PC-9 (cell line): ENCODE measurements around the gene DLGAP1.

Experiments
- CTCF ChIP-seq: fragments of 200-600 bp; sonication (generic); conservative IDR thresholded peaks from 2 replicates; pipeline ENCODE4 v1.6.1; 2017; ENCODE audit warnings: mixed run types, antibody characterized with exemption, mild to moderate bottlenecking, moderate library complexity
- EZH2 ChIP-seq: fragments of 200-600 bp; sonication (generic); IDR thresholded peaks from 2 replicates; pipeline ENCODE4 v1.8.0; 2017; ENCODE audit warnings: antibody characterized with exemption, low read depth

DNA sequence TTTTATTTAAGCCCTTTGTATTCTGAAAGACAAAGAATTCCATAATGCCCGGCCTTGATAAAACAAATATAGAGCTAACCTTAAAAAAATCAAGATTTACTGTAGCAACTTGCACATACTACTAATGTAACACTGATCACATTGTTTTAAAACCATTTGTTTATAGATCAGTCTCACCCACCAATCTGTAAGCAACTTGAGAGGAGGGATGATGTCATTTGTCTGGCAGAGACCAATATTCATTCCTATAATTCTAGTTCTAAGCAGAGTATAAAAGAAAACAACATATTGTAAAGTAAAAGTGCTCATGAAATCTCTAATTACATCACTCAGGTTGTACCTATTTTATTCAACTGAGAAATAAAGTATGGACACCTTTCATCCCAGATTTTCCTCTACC lies 624.5 kb downstream of the DLGAP1 start:
- TF ChIP-seq CTCF (no peak), EZH2 (no peak)
